WTC11 (cell line): ENCODE measurements around the gene HSPA12A. TPM values are rescaled to one million over a fixed set of nuclear protein-coding genes. Genes with fewer than 3 reads are reported as not detected.

Source experiments
- ATAC-seq: fragments of 200-7000 bp; cut with Tn5 transposase; 2 replicates; pipeline ENCODE4 v1.10.0; 2021; ENCODE audit warnings: mild to moderate bottlenecking, moderate library complexity
- CTCF ChIA-PET: fragments of 300-600 bp; sonication (Branson Sonifier 250); formaldehyde crosslinking; loops from one replicate; lab custom pipeline; 2021; ENCODE audit warnings: antibody characterized with exemption; lab: Charles Lee
- POLR2A ChIA-PET: fragments of 350-600 bp; sonication (Branson Sonifier 250); formaldehyde crosslinking; loops from one replicate; lab custom pipeline; 2021; ENCODE audit warnings: antibody characterized with exemption; lab: Charles Lee
- DNase-seq: peaks from one replicate; pipeline ENCODE4 v3.0.0; 2021; ENCODE audit warnings: low spot score
- H3K27ac Mint-ChIP-seq: 2 replicates; pipeline ENCODE4 v1.8.0; 2021; ENCODE audit warnings: mixed read lengths
- H3K27me3 Mint-ChIP-seq: 2 replicates; pipeline ENCODE4 v1.8.0; 2021; ENCODE audit warnings: low read depth, mild to moderate bottlenecking, moderate library complexity, mixed read lengths
- H3K36me3 Mint-ChIP-seq: 2 replicates; pipeline ENCODE4 v1.8.0; 2021; ENCODE audit warnings: mixed read lengths
- H3K4me1 Mint-ChIP-seq: 2 replicates; pipeline ENCODE4 v1.8.0; 2022; ENCODE audit warnings: mixed read lengths
- H3K4me3 Mint-ChIP-seq: 2 replicates; pipeline ENCODE4 v1.8.0; 2021; ENCODE audit warnings: mild to moderate bottlenecking, moderate library complexity, mixed read lengths
- H3K9me3 Mint-ChIP-seq: 2 replicates; pipeline ENCODE4 v1.8.0; 2021; ENCODE audit warnings: mixed read lengths
- ARID4B ChIP-seq: sonication (generic); formaldehyde crosslinking; IDR thresholded peaks from 2 replicates; pipeline ENCODE4 v1.8.0; 2023; ENCODE audit warnings: missing genetic modification reagents, mild to moderate bottlenecking, borderline replicate concordance
- ATF1 ChIP-seq: sonication (generic); formaldehyde crosslinking; IDR thresholded peaks from 2 replicates; pipeline ENCODE4 v1.8.1; 2023; ENCODE audit warnings: mild to moderate bottlenecking, moderate library complexity, missing genetic modification reagents
- GABPB1 ChIP-seq: sonication (generic); formaldehyde crosslinking; IDR thresholded peaks from 2 replicates; pipeline ENCODE4 v1.8.1; 2023; ENCODE audit warnings: mild to moderate bottlenecking, missing genetic modification reagents
- JAZF1 ChIP-seq: fragments of 250-450 bp; sonication (Bioruptor Pico); IDR thresholded peaks from 2 replicates; pipeline ENCODE4 v1.9.0; 2021; ENCODE audit warnings: moderate library complexity, mild to moderate bottlenecking, inconsistent platforms
- KAT7 ChIP-seq: sonication (generic); formaldehyde crosslinking; IDR thresholded peaks from 2 replicates; pipeline ENCODE4 v1.8.1; 2023; ENCODE audit warnings: missing genetic modification reagents, mild to moderate bottlenecking, borderline replicate concordance
- NFATC4 ChIP-seq: fragments of 250-450 bp; sonication (Bioruptor Pico); IDR thresholded peaks from 2 replicates; pipeline ENCODE4 v1.9.0; 2021; ENCODE audit warnings: mild to moderate bottlenecking
- NFE2L1 ChIP-seq: sonication (generic); formaldehyde crosslinking; IDR thresholded peaks from 2 replicates; pipeline ENCODE4 v1.8.1; 2023; ENCODE audit warnings: missing genetic modification reagents
- NR3C1 ChIP-seq: sonication (generic); formaldehyde crosslinking; conservative IDR thresholded peaks from 2 replicates; pipeline ENCODE4 v1.8.1; 2023; ENCODE audit warnings: low read depth, mild to moderate bottlenecking, missing genetic modification reagents
- OVOL2 ChIP-seq: fragments of 250-450 bp; sonication (Bioruptor Pico); IDR thresholded peaks from 2 replicates; pipeline ENCODE4 v1.9.0; 2021; ENCODE audit warnings: mild to moderate bottlenecking, borderline replicate concordance
- TCF7 ChIP-seq: sonication (generic); formaldehyde crosslinking; IDR thresholded peaks from 2 replicates; pipeline ENCODE4 v1.8.0; 2022; ENCODE audit warnings: mild to moderate bottlenecking, low read depth, missing genetic modification reagents, moderate library complexity
- ZBTB43 ChIP-seq: sonication (generic); formaldehyde crosslinking; IDR thresholded peaks from 2 replicates; pipeline ENCODE4 v1.8.1; 2023; ENCODE audit warnings: mild to moderate bottlenecking, missing genetic modification reagents
- ZNF263 ChIP-seq: sonication (generic); formaldehyde crosslinking; IDR thresholded peaks from 2 replicates; pipeline ENCODE4 v1.8.1; 2022; ENCODE audit warnings: low read depth, mild to moderate bottlenecking, moderate library complexity, missing genetic modification reagents
- ZNF423 ChIP-seq: fragments of 250-450 bp; sonication (Bioruptor Pico); IDR thresholded peaks from 2 replicates; pipeline ENCODE4 v2.1.2; 2022; ENCODE audit warnings: mild to moderate bottlenecking, moderate library complexity
- ZSCAN18 ChIP-seq: fragments of 250-450 bp; sonication (Bioruptor Pico); IDR thresholded peaks from 2 replicates; pipeline ENCODE4 v2.1.2; 2022; ENCODE audit warnings: mild to moderate bottlenecking, moderate library complexity
- total RNA-seq: library from RNA; stranded (reverse); gene quantifications from 3 replicates; pipeline ENCODE4 v1.2.3, GENCODE V29; 2021
- TF ChIP-seq, protein P1 (sequence below): sonication (generic); formaldehyde crosslinking; IDR thresholded peaks from 2 replicates; pipeline ENCODE4 v1.8.1; 2023; ENCODE audit warnings: mild to moderate bottlenecking, moderate library complexity, missing genetic modification reagents
- TF ChIP-seq, protein P2 (sequence below): sonication (generic); formaldehyde crosslinking; IDR thresholded peaks from 2 replicates; pipeline ENCODE4 v1.8.1; 2023; ENCODE audit warnings: mild to moderate bottlenecking, missing genetic modification reagents, borderline replicate concordance

HSPA12A gene
- total RNA-seq, 1 experiment from 2014 or later: 7.2 TPM

- Mint-ChIP-seq H3K4me3 (no peak overlapping the region), H3K36me3 (peaks cover 32% of the 10 kb centered on the region), H3K4me1 (peaks cover 27% of the 10 kb centered on the region), H3K27me3 (no peaks in the 10 kb centered on the region), H3K27ac (no peak overlapping the region), H3K9me3 (peaks cover 6% of the 10 kb centered on the region)
- TF ChIP-seq GABPB1 (0 out of 2 replicates have a peak, but pooled peaks have one; percentile 23), ATF1 (CRISPR knock-in tag) (no peak)
- POLR2A ChIA-PET: no interaction called here
- DNase-seq (no peak), ATAC-seq (no peak)
- CTCF ChIA-PET: no interaction called here
Observed at GRCh38 chr10:116665541-116666125, 76.7 kb downstream of the HSPA12A start.

DNA sequence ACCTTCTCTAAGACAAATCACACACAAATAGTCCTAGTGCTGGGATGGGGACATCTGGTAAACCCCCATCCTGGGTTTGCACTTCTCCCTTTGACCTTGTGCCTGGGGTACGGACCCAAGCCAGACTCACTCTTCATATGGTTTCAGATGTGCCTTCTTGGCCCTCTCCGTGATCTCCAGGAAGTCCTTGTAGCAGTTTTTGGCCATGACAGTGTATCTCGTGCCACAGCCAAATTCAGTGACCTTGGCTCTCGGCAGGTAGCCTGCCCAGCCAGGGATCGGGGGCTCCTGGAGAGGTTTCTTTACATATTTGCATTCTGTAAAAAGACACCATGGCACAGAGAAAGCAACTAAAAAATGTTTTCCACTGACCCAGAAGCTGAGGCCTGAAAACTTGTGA lies 77.7 kb downstream of the HSPA12A start:
- H3K4me3 Mint-ChIP-seq: no peak overlapping the region
- peak overlapping the region; percentile 29; the same call in 1 of the 2 replicates for H3K27ac Mint-ChIP-seq
- H3K9me3 Mint-ChIP-seq: peaks cover 6% of the 10 kb centered on the region
- no peak for ATAC-seq
- H3K4me1 Mint-ChIP-seq: peaks cover 23% of the 10 kb centered on the region
- DNase-seq: no peak
- H3K27me3 Mint-ChIP-seq: no peaks in the 10 kb centered on the region
- TF ChIP-seq ZNF423 (CRISPR knock-in tag) (0 out of 2 replicates have a peak, but pooled peaks have one; percentile 9), TCF7 (CRISPR knock-in tag) (no peak)
- POLR2A ChIA-PET: no interaction called here
- CTCF ChIA-PET: no interaction called here
- H3K36me3 Mint-ChIP-seq: peaks cover 32% of the 10 kb centered on the region

DNA sequence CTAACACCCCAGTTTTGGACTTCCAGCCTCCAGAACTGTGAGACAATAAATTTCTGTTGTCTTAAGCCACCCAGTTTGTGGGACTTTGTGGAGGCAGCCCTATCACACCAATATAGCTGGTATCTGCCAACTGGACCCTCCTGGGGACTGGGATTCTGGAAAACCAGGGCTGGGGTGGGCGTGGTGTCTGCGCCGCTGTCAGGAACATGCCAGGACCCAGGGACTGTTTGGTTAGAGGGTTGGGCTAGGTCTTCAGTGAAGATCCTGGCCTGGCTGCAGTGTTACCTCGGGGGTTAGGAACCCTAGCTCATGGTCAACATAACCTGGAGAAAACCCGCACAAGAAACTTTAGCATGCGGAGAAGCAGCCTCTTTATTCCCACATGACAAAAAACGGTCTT lies 79.0 kb downstream of the HSPA12A start:
- POLR2A ChIA-PET: no interaction called here
- ATAC-seq (no peak), DNase-seq (no peak)
- TF ChIP-seq OVOL2 (CRISPR knock-in tag) (no peak), ZNF263 (no peak), JAZF1 (CRISPR knock-in tag) (no peak), NFE2L1 (CRISPR knock-in tag) (no peak), NFATC4 (CRISPR knock-in tag) (no peak), ZBTB43 (CRISPR knock-in tag) (no peak), TCF7 (CRISPR knock-in tag) (no peak), ZSCAN18 (CRISPR knock-in tag) (no peak), NR3C1 (CRISPR knock-in tag) (no peak), KAT7 (no peak), ARID4B (no peak)
- TF ChIP-seq, protein P1, sequence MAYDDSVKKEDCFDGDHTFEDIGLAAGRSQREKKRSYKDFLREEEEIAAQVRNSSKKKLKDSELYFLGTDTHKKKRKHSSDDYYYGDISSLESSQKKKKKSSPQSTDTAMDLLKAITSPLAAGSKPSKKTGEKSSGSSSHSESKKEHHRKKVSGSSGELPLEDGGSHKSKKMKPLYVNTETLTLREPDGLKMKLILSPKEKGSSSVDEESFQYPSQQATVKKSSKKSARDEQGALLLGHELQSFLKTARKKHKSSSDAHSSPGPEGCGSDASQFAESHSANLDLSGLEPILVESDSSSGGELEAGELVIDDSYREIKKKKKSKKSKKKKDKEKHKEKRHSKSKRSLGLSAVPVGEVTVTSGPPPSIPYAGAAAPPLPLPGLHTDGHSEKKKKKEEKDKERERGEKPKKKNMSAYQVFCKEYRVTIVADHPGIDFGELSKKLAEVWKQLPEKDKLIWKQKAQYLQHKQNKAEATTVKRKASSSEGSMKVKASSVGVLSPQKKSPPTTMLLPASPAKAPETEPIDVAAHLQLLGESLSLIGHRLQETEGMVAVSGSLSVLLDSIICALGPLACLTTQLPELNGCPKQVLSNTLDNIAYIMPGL (CRISPR knock-in tag): no peak
- TF ChIP-seq, protein P2, sequence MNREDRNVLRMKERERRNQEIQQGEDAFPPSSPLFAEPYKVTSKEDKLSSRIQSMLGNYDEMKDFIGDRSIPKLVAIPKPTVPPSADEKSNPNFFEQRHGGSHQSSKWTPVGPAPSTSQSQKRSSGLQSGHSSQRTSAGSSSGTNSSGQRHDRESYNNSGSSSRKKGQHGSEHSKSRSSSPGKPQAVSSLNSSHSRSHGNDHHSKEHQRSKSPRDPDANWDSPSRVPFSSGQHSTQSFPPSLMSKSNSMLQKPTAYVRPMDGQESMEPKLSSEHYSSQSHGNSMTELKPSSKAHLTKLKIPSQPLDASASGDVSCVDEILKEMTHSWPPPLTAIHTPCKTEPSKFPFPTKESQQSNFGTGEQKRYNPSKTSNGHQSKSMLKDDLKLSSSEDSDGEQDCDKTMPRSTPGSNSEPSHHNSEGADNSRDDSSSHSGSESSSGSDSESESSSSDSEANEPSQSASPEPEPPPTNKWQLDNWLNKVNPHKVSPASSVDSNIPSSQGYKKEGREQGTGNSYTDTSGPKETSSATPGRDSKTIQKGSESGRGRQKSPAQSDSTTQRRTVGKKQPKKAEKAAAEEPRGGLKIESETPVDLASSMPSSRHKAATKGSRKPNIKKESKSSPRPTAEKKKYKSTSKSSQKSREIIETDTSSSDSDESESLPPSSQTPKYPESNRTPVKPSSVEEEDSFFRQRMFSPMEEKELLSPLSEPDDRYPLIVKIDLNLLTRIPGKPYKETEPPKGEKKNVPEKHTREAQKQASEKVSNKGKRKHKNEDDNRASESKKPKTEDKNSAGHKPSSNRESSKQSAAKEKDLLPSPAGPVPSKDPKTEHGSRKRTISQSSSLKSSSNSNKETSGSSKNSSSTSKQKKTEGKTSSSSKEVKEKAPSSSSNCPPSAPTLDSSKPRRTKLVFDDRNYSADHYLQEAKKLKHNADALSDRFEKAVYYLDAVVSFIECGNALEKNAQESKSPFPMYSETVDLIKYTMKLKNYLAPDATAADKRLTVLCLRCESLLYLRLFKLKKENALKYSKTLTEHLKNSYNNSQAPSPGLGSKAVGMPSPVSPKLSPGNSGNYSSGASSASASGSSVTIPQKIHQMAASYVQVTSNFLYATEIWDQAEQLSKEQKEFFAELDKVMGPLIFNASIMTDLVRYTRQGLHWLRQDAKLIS (CRISPR knock-in tag): no peak
- Mint-ChIP-seq H3K27me3 (no peaks in the 10 kb centered on the region), H3K9me3 (peaks cover 6% of the 10 kb centered on the region), H3K4me1 (peaks cover 15% of the 10 kb centered on the region), H3K27ac (no peak overlapping the region), H3K4me3 (no peak overlapping the region), H3K36me3 (peaks cover 32% of the 10 kb centered on the region)
- CTCF ChIA-PET: interaction anchor here (0.8 to 1.2 kb wide), 2 partner anchors 9 to 18 kb away, joined by 3 read pairs; no protein-coding TSS in a partner anchor
